K562 (cell line): ENCODE data around the gene ERF. TPM values are rescaled to one million over a fixed set of nuclear protein-coding genes. Genes with fewer than 3 reads are reported as not detected.

Experiments
- ATAC-seq: fragments of 200-7000 bp; cut with Tn5 transposase; 3 replicates; pipeline ENCODE4 v1.9.1; 2020; ENCODE audit warnings: moderate library complexity
- BruUV-seq: library from RNA; stranded (reverse); fragments of 400-500 nt; replicated peaks from 2 replicates; lab custom pipeline; 2021; lab: Mats Ljungman, UMichigan
- CTCF ChIA-PET: fragments of 300-600 bp; formaldehyde crosslinking; extraction: SDS; loops from one replicate; lab custom pipeline; 2021; ENCODE audit warnings: low intra/inter-chr PET ratio; lab: Yijun Ruan, JAX
- POLR2A ChIA-PET: fragments of 300-600, 350-650 bp; sonication (Branson Sonifier 250); formaldehyde crosslinking; extraction: SDS; loops from one replicate; lab custom pipeline; 2021; ENCODE audit warnings: antibody characterized with exemption, inconsistent platforms; lab: Yijun Ruan, JAX
- DNase-seq, 4 experiments: peaks; one replicate each; pipeline versions ENCODE4 v3.0.0 to v3.0.0-alpha.2; 2011 to 2018; ENCODE audit warnings: low spot score in 3 of 4, mixed read lengths in 3 of 4; ENCODE audit errors: extremely low read depth in 1 of 4
- FAIRE-seq: peaks from 2 replicates; lab custom pipeline; 2011; peaks lifted over from hg19 to GRCh38; lab: Jason Lieb, UNC
- H2AFZ ChIP-seq: 2 replicates; pipeline ENCODE4 v1.6.0; 2011; ENCODE audit warnings: low read depth, low read length, control low read depth, inconsistent platforms
- H3K27ac ChIP-seq: fragments of 200-600 bp; 3 replicates; pipeline ENCODE4 v1.8.0; 2011; ENCODE audit warnings: low read depth, mild to moderate bottlenecking, control low read depth, inconsistent platforms, low read length, moderate library complexity, mixed read lengths; ENCODE audit errors: extremely low read depth
- H3K27me3 ChIP-seq, 2 experiments: fragments of 300-600 bp in 1 of 2; 2 replicates in 1 of 2; 3 replicates in 1 of 2; pipeline versions ENCODE4 v1.6.0 to v1.8.0; 2011; ENCODE audit warnings: inconsistent platforms in 2 of 2, low read length in 2 of 2, mild to moderate bottlenecking in 1 of 2, mixed read lengths in 1 of 2, moderate library complexity in 1 of 2; ENCODE audit not compliant: control insufficient read depth in 2 of 2, insufficient read depth in 2 of 2
- H3K36me3 ChIP-seq: fragments of 300-600 bp; 3 replicates; pipeline ENCODE4 v1.8.0; 2011; ENCODE audit warnings: mild to moderate bottlenecking, low read length, inconsistent platforms; ENCODE audit not compliant: control insufficient read depth, insufficient read depth
- H3K4me1 ChIP-seq, 2 experiments: fragments of 200-600 bp in 1 of 2; replicated peaks in 1 of 2; 2 replicates in 1 of 2; 3 replicates in 1 of 2; pipeline versions ENCODE4 v1.5.1 to v1.8.0; 2011; ENCODE audit warnings: inconsistent platforms in 2 of 2, low read length in 2 of 2, mild to moderate bottlenecking in 1 of 2, mixed read lengths in 1 of 2, moderate library complexity in 1 of 2; ENCODE audit not compliant: control insufficient read depth in 2 of 2, insufficient read depth in 2 of 2
- H3K4me2 ChIP-seq: 2 replicates; pipeline ENCODE4 v1.6.1; 2011; ENCODE audit warnings: low read length, control low read depth, inconsistent platforms, mixed read lengths; ENCODE audit not compliant: insufficient read depth
- H3K4me3 ChIP-seq: fragments of 200-600 bp; sonication (generic), shearing (Covaris generic); 2 replicates; pipeline ENCODE4 v1.5.1; 2016; ENCODE audit warnings: control low read depth, inconsistent platforms
- H3K79me2 ChIP-seq: fragments of 200-600 bp; 3 replicates; pipeline ENCODE4 v1.8.0; 2011; ENCODE audit warnings: low read length, inconsistent platforms; ENCODE audit not compliant: control insufficient read depth, insufficient read depth
- H3K9ac ChIP-seq, 2 experiments: 2 replicates each; pipeline versions ENCODE4 v1.6.0 to v1.6.1; 2011; ENCODE audit warnings: low read depth in 2 of 2, low read length in 2 of 2, control low read depth in 1 of 2, inconsistent platforms in 1 of 2, mild to moderate bottlenecking in 1 of 2, mixed read lengths in 1 of 2; ENCODE audit not compliant: insufficient read depth in 1 of 2
- H3K9me1 ChIP-seq: one replicate; pipeline ENCODE4 v1.6.0; 2011; ENCODE audit warnings: inconsistent platforms, mild to moderate bottlenecking, low read length, moderate library complexity; ENCODE audit not compliant: control insufficient read depth, insufficient read depth
- H3K9me3 ChIP-seq: replicated peaks from 2 replicates; pipeline ENCODE4 v1.5.1; 2011; ENCODE audit warnings: low read depth, low read length, inconsistent platforms; ENCODE audit not compliant: control insufficient read depth, insufficient read depth
- H4K20me1 ChIP-seq: replicated peaks from 2 replicates; pipeline ENCODE4 v1.6.1; 2011; ENCODE audit warnings: low read length, inconsistent platforms, mixed read lengths; ENCODE audit not compliant: control insufficient read depth, insufficient read depth
- ADNP ChIP-seq: fragments of 200-800 bp; sonication (Bioruptor generic); IDR thresholded peaks from 2 replicates; pipeline ENCODE4 v1.6.1; 2016; ENCODE audit warnings: missing genetic modification characterization, missing compliant biosample characterization
- BDP1 ChIP-seq: IDR thresholded peaks from 3 replicates; pipeline ENCODE4 v1.6.1; 2011; ENCODE audit not compliant: insufficient read length, insufficient read depth
- CEBPG ChIP-seq, 3 experiments: fragments of 200-800 bp in 1 of 3; sonication (Bioruptor generic) in 1 of 3; sonication (generic) in 1 of 3; formaldehyde crosslinking in 1 of 3; IDR thresholded peaks in 2 of 3; conservative IDR thresholded peaks in 1 of 3; 2 replicates each; pipeline versions ENCODE4 v1.6.1 to v1.8.0; 2016 to 2022; ENCODE audit warnings: missing compliant biosample characterization in 2 of 3, missing genetic modification characterization in 2 of 3, mild to moderate bottlenecking in 1 of 3, missing genetic modification reagents in 1 of 3
- FOXM1 ChIP-seq, 2 experiments: fragments of 450-650 bp in 1 of 2; sonication (generic) in 1 of 2; formaldehyde crosslinking in 1 of 2; IDR thresholded peaks; 2 replicates each; pipeline versions ENCODE4 v1.6.1 to v1.9.0; 2017 to 2022; ENCODE audit warnings: low read depth in 2 of 2, mild to moderate bottlenecking in 2 of 2, missing genetic modification reagents in 1 of 2, moderate library complexity in 1 of 2
- HDAC2 ChIP-seq: fragments of 450-650 bp; IDR thresholded peaks from 2 replicates; pipeline ENCODE4 v1.6.1; 2016; ENCODE audit warnings: mild to moderate bottlenecking
- HIVEP1 ChIP-seq: fragments of 250-450 bp; sonication (Bioruptor Pico); IDR thresholded peaks from 2 replicates; pipeline ENCODE4 v1.4.0; 2020; ENCODE audit warnings: mild to moderate bottlenecking
- HOMEZ ChIP-seq: fragments of 250-450 bp; sonication (Bioruptor Pico); IDR thresholded peaks from 2 replicates; pipeline ENCODE4 v1.4.0; 2020; ENCODE audit warnings: mild to moderate bottlenecking, moderate library complexity
- KDM5B ChIP-seq: fragments of 200-600 bp; sonication (generic); IDR thresholded peaks from 2 replicates; pipeline ENCODE4 v1.6.1; 2012; ENCODE audit warnings: low read depth, mild to moderate bottlenecking, moderate library complexity, low read length, control low read depth, inconsistent platforms; ENCODE audit not compliant: insufficient replicate concordance
- NR3C1 ChIP-seq: sonication (generic); formaldehyde crosslinking; IDR thresholded peaks from 2 replicates; pipeline ENCODE4 v1.8.1; 2022; ENCODE audit warnings: missing genetic modification reagents
- RB1 ChIP-seq: fragments of 450-650 bp; IDR thresholded peaks from 2 replicates; pipeline ENCODE4 v1.6.1; 2017; ENCODE audit warnings: low read depth, mild to moderate bottlenecking
- RCOR1 ChIP-seq, 2 experiments: IDR thresholded peaks; 2 replicates each; pipeline ENCODE4 v1.6.1; 2012; ENCODE audit warnings: low read depth in 2 of 2, low read length in 2 of 2, borderline replicate concordance in 1 of 2, improper control_type of control experiment in 1 of 2
- SFPQ ChIP-seq: fragments of 200-400 bp; formaldehyde crosslinking; IDR thresholded peaks from 2 replicates; pipeline ENCODE4 v1.6.1; 2017; ENCODE audit warnings: mild to moderate bottlenecking, low read depth, low read length, moderate library complexity
- SP2 ChIP-seq: IDR thresholded peaks from 2 replicates; pipeline ENCODE4 v1.6.1; 2011; ENCODE audit warnings: mild to moderate bottlenecking, low read depth, low read length, moderate library complexity; ENCODE audit not compliant: poor library complexity, severe bottlenecking; ENCODE audit errors: extremely low read depth
- TCFL5 ChIP-seq: fragments of 250-450 bp; sonication (Bioruptor Pico); conservative IDR thresholded peaks from 2 replicates; pipeline ENCODE4 v1.6.1; 2021; ENCODE audit warnings: mild to moderate bottlenecking, moderate library complexity, matching md5 sums
- WHSC1 ChIP-seq: IDR thresholded peaks from one replicate; pipeline ENCODE4 v1.6.1; 2012; ENCODE audit warnings: low read length, control low read depth, inconsistent platforms
- XRCC5 ChIP-seq: fragments of 200-400 bp; formaldehyde crosslinking; IDR thresholded peaks from 2 replicates; pipeline ENCODE4 v1.6.1; 2017; ENCODE audit warnings: low read depth, mild to moderate bottlenecking, low read length
- ZNF778 ChIP-seq: fragments of 450-650 bp; formaldehyde crosslinking; IDR thresholded peaks from 2 replicates; pipeline ENCODE4 v1.4.0; 2020; ENCODE audit warnings: mild to moderate bottlenecking, moderate library complexity
- WGBS: fragments of 100-300 bp; shearing (Covaris generic); methylation state at CpG from one replicate; pipeline ENCODE4 v1.1.6; 2016; ENCODE audit warnings: low coverage, mixed read lengths; ENCODE audit not compliant: insufficient coverage; ENCODE audit errors: missing lambda C conversion rate; 5-methylcytosine and 5-hydroxymethylcytosine counted together
- in situ Hi-C: fragments of 300-500 bp; cut with MboI; formaldehyde crosslinking; loops from 4 replicates; pipeline ENCODE4 v1.15.0; 2018; ENCODE audit warnings: inconsistent platforms, mixed read lengths
- intact Hi-C: fragments of 100-400 bp; cut with micrococcal nuclease; formaldehyde crosslinking; loops from 2 replicates; pipeline ENCODE4 v1.14.2; 2022
- polyA plus RNA-seq, 8 experiments: library from polyadenylated mRNA; depleted of rRNA in 4 of 8; stranded (reverse) in 5 of 8; unstranded in 3 of 8; fragments of >200 nt; fragmentation: Nextera tagmentation in 2 of 8; fragmentation: Illumina TruSeq in 1 of 8; extraction: Ambion mirVana in 2 of 8; extraction: Trizol in 1 of 8; gene quantifications; 2 replicates each; pipeline versions ENCODE4 v1.2.1 to v1.2.3, GENCODE V29; 2011 to 2014; ENCODE audit warnings: inconsistent platforms in 1 of 8, missing spikeins in 1 of 8
- total RNA-seq, 7 experiments: library from RNA; depleted of rRNA in 6 of 7; stranded (reverse); fragments of >200 nt in 6 of 7; fragmentation: Illumina TruSeq in 2 of 7; extraction: Trizol in 2 of 7; gene quantifications; 2 replicates each; pipeline versions ENCODE4 v1.2.1 to v1.2.3, GENCODE V29; 2011 to 2021; ENCODE audit warnings: low replicate concordance in 1 of 7

The ERF gene
- total and polyA plus RNA-seq, 9 of the 15 experiments (the other 6 are each of a cell fraction or from before 2014, with no cell fraction given): 0.03 to 75.4 (median 27.0) TPM

DNA sequence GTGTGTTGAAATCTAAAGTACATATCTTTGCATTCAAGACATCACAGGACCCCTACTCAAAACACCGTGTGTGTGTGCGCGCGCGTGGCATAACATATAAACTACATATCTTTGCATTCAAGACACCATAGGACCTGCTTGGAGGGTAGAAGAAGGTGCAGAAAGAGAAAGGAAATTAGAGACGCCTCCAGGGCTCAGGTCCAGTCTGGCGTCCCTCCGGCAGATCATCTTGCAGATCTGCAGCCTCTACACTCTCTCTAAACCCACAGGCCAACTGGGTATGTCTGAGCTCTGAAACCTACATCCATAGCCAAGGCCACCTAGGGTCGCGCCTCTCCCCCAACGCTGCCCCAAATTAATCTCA lies 48.2 kb upstream of the ERF start (continued):
- no peak for TF ChIP-seq HOMEZ (CRISPR knock-in tag)
- TF ChIP-seq HIVEP1 (CRISPR knock-in tag): no peak
- TF ChIP-seq NR3C1 (CRISPR knock-in tag): no peak
- TF ChIP-seq TCFL5: no peak
- no peak for TF ChIP-seq BDP1
- peak; percentile 21; the same call in 1 of the 2 replicates for TF ChIP-seq HDAC2
- no peak for TF ChIP-seq FOXM1 (IDR thresholded peaks at IDR 0.05; ENCODE audit: low read depth)
- TF ChIP-seq FOXM1 (CRISPR knock-in tag; IDR thresholded peaks at IDR 0.05; ENCODE audit: low read depth): no peak
- TF ChIP-seq ADNP (tag): no peak

- H3K9ac ChIP-seq: peak within 1 kb of the TSS; percentile 67 to 95
- H3K36me3 ChIP-seq: peaks cover 20% of the 10 kb centered on the region; the same call in 2 of the 3 replicates
- POLR2A ChIA-PET: interaction anchor here (0.6 to 1.9 kb wide), 10 partner anchors 9 to 182 kb away, joined by 3 to 9 read pairs (median 4); no protein-coding TSS in a partner anchor
- peak; percentile 56 to 86 (median 67) for DNase-seq
- H3K79me2 ChIP-seq: peaks cover 14% of the 10 kb centered on the region
- WGBS: 3% methylated on average over 21 of the region's 21 CpGs
- H3K4me3 ChIP-seq: peak within 1 kb of the TSS; percentile 66
- intact Hi-C loops: no loop called here
- no peaks in the 10 kb centered on the region for H3K27me3 ChIP-seq
- no peak for FAIRE-seq
- peak; percentile 79 for ATAC-seq
- H3K4me2 ChIP-seq: peak within 1 kb of the TSS; percentile 89
- H3K9me3 ChIP-seq: no peaks in the 10 kb centered on the region
- in situ Hi-C loops: no loop called here
- peak within 1 kb of the TSS; percentile 95 for H2AFZ ChIP-seq
- peak within 1 kb of the TSS; percentile 77 for H3K27ac ChIP-seq
- BruUV-seq: no TSS peak
- peaks cover 7% of the 10 kb centered on the region; the same call in 1 of the 2 replicates for H4K20me1 ChIP-seq
- H3K9me1 ChIP-seq: no peaks in the 10 kb centered on the region
- peaks cover 21 to 44% of the 10 kb centered on the region in 2 experiments for H3K4me1 ChIP-seq
- CTCF ChIA-PET: no interaction called here
- TF ChIP-seq SFPQ (no peak), RCOR1 (IDR thresholded peaks at IDR 0.05; ENCODE audit: borderline replicate concordance in 1 of 2, low read depth in 2 of 2, low read length in 2 of 2) (peak in 1 of 2 experiments; percentile 35; a peak in 1 of 4 replicates), XRCC5 (0 out of 2 replicates have a peak, but pooled peaks have one; percentile 3), WHSC1 (no peak), SP2 (no peak), KDM5B (peak; percentile 4), RB1 (peak; percentile 5; the same call in 1 of the 2 replicates), ZNF778 (CRISPR knock-in tag) (no peak), CEBPG (CRISPR knock-in tag; IDR thresholded peaks at IDR 0.05) (no peak), CEBPG (tag; conservative IDR thresholded peaks at IDR 0.05 in 1 of 2, IDR thresholded peaks at IDR 0.05 in 1 of 2) (no peak)
These were observed 46.8 kb upstream of the ERF start, which contains the start of gene PRR19 for GRCh38 chr19:42301646-42302203. Gene PRR19 (plus strand): TSS chr19:42302132. CDS start chr19:42309585, 7,453 bp downstream.
